PFSK-1 (cell line): ENCODE results near the gene OSM.

Experiments used
- FOXP2 ChIP-seq: optimal IDR thresholded peaks from 2 replicates; pipeline ENCODE3; 2011; ENCODE audit warnings: borderline replicate concordance, control low read depth, inconsistent platforms; ENCODE audit not compliant: insufficient read depth; ENCODE audit errors: extremely low read length, extremely low read depth
- POLR2AphosphoS5 ChIP-seq: IDR thresholded peaks from 2 replicates; pipeline ENCODE4 v1.6.1; 2012; ENCODE audit warnings: low read depth, mild to moderate bottlenecking, control low read depth, low read length, moderate library complexity
- REST ChIP-seq, 2 experiments: IDR thresholded peaks; 2 replicates each; pipeline versions ENCODE4 v1.6.1 to v1.8.0; 2011 to 2012; ENCODE audit warnings: low read depth in 2 of 2, low read length in 2 of 2, control low read depth in 1 of 2, inconsistent platforms in 1 of 2, mild to moderate bottlenecking in 1 of 2, moderate library complexity in 1 of 2; ENCODE audit not compliant: insufficient read depth in 1 of 2
- SIN3A ChIP-seq: IDR thresholded peaks from 2 replicates; pipeline ENCODE4 v1.6.1; 2012; ENCODE audit warnings: mild to moderate bottlenecking, low read length, moderate library complexity, borderline replicate concordance; ENCODE audit not compliant: insufficient read depth
- TAF1 ChIP-seq: IDR thresholded peaks from 2 replicates; pipeline ENCODE4 v1.6.1; 2012; ENCODE audit warnings: low read length, control low read depth, borderline replicate concordance; ENCODE audit not compliant: insufficient read depth

Gene OSM

GRCh38 chr22:30236875-30237274, 29.8 kb downstream of the OSM start:
- TF ChIP-seq TAF1 (no peak), POLR2AphosphoS5 (no peak), SIN3A (no peak), FOXP2 (no peak), REST (IDR thresholded peaks at IDR 0.05; ENCODE audit: insufficient read depth in 1 of 2, low read depth in 2 of 2, low read length in 2 of 2) (no peak)

GRCh38 chr22:30235687-30236170, 30.9 kb downstream of the OSM start:
- TF ChIP-seq TAF1 (no peak), REST (IDR thresholded peaks at IDR 0.05; ENCODE audit: insufficient read depth in 1 of 2, low read depth in 2 of 2, low read length in 2 of 2) (no peak), POLR2AphosphoS5 (no peak), SIN3A (no peak), FOXP2 (no peak)

- TF ChIP-seq POLR2AphosphoS5: no peak
- no peak for TF ChIP-seq SIN3A
- no peak for TF ChIP-seq FOXP2
- no peak for TF ChIP-seq REST (IDR thresholded peaks at IDR 0.05; ENCODE audit: insufficient read depth in 1 of 2, low read depth in 2 of 2, low read length in 2 of 2)
- no peak for TF ChIP-seq TAF1
Measured at GRCh38 chr22:30234786-30235470, 31.7 kb downstream of the OSM start.

- TF ChIP-seq POLR2AphosphoS5: no peak
- TF ChIP-seq REST (IDR thresholded peaks at IDR 0.05; ENCODE audit: insufficient read depth in 1 of 2, low read depth in 2 of 2, low read length in 2 of 2): no peak
- no peak for TF ChIP-seq SIN3A
Measured at GRCh38 chr22:30233582-30233981, 33.1 kb downstream of the OSM start.

- TF ChIP-seq SIN3A (no peak), FOXP2 (no peak), REST (IDR thresholded peaks at IDR 0.05; ENCODE audit: insufficient read depth in 1 of 2, low read depth in 2 of 2, low read length in 2 of 2) (no peak), POLR2AphosphoS5 (no peak), TAF1 (no peak)
Measured at GRCh38 chr22:30232716-30233218, 33.9 kb downstream of the OSM start.
